ENCODE measurements around the gene MACC1. TPM values are rescaled to one million over a fixed set of nuclear protein-coding genes. Genes with fewer than 3 reads are reported as not detected.

MACC1 gene
- total RNA-seq, 3 donors from 2014 or later (not counting 1 experiment from before 2014, with no cell fraction given), result 0.09 to 0.45 (median 0.26) TPM

DNA sequence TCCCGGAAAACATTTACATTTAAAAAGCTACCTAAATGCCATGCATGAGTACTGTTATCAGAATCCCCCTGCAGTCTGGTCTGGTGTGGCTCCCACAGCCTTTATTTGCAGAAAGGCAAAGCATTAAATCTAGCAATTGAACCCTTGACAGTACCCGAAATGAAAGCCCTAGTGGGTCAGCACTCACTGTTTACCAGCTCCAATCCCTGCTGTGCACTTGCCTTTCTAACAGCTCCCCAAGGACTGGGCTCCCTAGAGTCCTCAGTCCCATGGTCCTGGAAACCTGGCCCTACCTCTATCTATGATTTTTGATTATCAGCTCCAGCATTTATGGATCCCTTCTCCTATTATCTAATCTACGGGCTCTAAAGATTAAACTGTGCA is 1.9 kb upstream of the MACC1 start:
- ATAC-seq (no peak), DNase-seq (no peak)
- no peaks in the 10 kb centered on the region for H3K9me3 ChIP-seq (ENCODE audit: control insufficient read depth, insufficient read depth, low read length)
- peak overlapping the region in 1 of 2 donors; percentile 57 for H3K27ac Mint-ChIP-seq
- H3K27me3 ChIP-seq (ENCODE audit: control insufficient read depth, insufficient read depth, low read length), result no peaks in the 10 kb centered on the region
- intact Hi-C loops (cut with micrococcal nuclease), result no loop called here
- no peak overlapping the region for H3K4me3 Mint-ChIP-seq
- H3K4me3 ChIP-seq (ENCODE audit: low read length), result no peak overlapping the region
- H3K27me3 Mint-ChIP-seq (ENCODE audit: low read depth in 2 of 2), result no peaks in the 10 kb centered on the region
- 90% methylated on average over 3 of the region's 3 CpGs for WGBS (ENCODE audit: insufficient coverage)
- H3K9me3 Mint-ChIP-seq, result no peaks in the 10 kb centered on the region
- H3K36me3 ChIP-seq (ENCODE audit: control insufficient read depth, insufficient read depth, low read length), result no peaks in the 10 kb centered on the region
- peak overlapping the region; percentile 72 for H3K27ac ChIP-seq (ENCODE audit: low read length)
- no peaks in the 10 kb centered on the region for H3K36me3 Mint-ChIP-seq
- peaks cover 20% of the 10 kb centered on the region for H3K4me1 ChIP-seq (ENCODE audit: control insufficient read depth, insufficient read depth, low read length)
- H3K4me1 Mint-ChIP-seq, result peaks cover 26 to 29% of the 10 kb centered on the region in 2 donors
- TF ChIP-seq, protein P1, sequence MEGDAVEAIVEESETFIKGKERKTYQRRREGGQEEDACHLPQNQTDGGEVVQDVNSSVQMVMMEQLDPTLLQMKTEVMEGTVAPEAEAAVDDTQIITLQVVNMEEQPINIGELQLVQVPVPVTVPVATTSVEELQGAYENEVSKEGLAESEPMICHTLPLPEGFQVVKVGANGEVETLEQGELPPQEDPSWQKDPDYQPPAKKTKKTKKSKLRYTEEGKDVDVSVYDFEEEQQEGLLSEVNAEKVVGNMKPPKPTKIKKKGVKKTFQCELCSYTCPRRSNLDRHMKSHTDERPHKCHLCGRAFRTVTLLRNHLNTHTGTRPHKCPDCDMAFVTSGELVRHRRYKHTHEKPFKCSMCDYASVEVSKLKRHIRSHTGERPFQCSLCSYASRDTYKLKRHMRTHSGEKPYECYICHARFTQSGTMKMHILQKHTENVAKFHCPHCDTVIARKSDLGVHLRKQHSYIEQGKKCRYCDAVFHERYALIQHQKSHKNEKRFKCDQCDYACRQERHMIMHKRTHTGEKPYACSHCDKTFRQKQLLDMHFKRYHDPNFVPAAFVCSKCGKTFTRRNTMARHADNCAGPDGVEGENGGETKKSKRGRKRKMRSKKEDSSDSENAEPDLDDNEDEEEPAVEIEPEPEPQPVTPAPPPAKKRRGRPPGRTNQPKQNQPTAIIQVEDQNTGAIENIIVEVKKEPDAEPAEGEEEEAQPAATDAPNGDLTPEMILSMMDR (IDR thresholded peaks at IDR 0.05), result no peak

DNA sequence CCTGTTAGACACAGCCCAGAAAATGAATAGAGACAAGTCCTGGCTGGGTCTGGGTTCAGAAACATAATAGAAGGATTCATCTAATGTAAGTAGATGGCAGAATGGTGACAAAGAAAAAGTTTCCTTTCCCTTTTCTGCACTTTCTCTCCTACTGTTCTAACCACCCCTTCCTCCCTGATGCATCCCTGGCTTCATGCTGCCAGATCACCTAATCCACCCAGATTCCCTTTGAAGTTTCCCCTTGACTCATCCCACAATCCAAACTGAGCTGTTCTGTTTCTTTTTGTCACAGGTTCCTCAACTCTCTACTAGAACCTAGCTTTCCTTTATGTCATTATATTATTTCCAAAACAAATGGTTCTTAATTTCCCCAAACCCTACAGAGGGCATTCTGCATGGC is 1.1 kb upstream of the MACC1 start:
- Mint-ChIP-seq H3K27ac (no peak overlapping the region), H3K36me3 (no peaks in the 10 kb centered on the region), H3K27me3 (ENCODE audit: low read depth in 2 of 2) (no peaks in the 10 kb centered on the region), H3K4me3 (no peak overlapping the region), H3K9me3 (no peaks in the 10 kb centered on the region), H3K4me1 (peaks cover 26% of the 10 kb centered on the region in 2 donors)
- no peaks in the 10 kb centered on the region for H3K27me3 ChIP-seq (ENCODE audit: control insufficient read depth, insufficient read depth, low read length)
- no peaks in the 10 kb centered on the region for H3K36me3 ChIP-seq (ENCODE audit: control insufficient read depth, insufficient read depth, low read length)
- ATAC-seq (no peak), DNase-seq (no peak)
- H3K27ac ChIP-seq (ENCODE audit: low read length), result no peak overlapping the region
- H3K4me1 ChIP-seq (ENCODE audit: control insufficient read depth, insufficient read depth, low read length), result peaks cover 20% of the 10 kb centered on the region
- TF ChIP-seq, protein P1 (IDR thresholded peaks at IDR 0.05), result no peak
- intact Hi-C loops (cut with micrococcal nuclease), result no loop called here
- H3K9me3 ChIP-seq (ENCODE audit: control insufficient read depth, insufficient read depth, low read length), result no peaks in the 10 kb centered on the region
- H3K4me3 ChIP-seq (ENCODE audit: low read length), result no peak overlapping the region

DNA sequence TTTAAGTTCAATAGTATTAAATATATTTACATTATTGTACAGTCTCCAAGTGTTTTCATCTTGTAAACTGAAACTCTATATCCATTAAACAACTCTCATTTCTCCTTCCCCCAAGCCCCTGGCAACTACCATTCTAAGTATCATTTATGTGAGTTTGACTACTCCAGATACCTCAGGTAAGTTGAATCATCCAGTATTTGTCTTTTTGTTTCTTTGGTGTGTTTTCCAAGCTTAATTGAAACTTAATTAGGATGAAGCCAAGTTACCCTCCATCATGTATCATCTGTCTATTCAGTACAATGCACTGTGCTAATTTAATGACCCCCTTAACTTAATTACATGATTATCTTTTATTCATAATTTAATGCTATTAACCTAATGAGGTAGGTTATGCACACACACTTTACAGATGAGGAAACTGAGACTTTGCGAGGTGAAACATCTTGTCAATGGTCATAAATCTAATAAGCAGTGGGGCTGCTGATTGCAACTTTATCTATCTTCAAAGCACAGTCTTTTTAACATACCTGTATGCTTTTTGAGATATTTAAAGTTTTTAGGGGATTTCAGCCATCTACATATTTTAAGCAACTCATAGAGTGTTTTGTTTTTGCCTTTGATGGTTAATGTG is 663 bp downstream of the MACC1 start:
- DNase-seq (no peak), ATAC-seq (no peak)
- WGBS (ENCODE audit: insufficient coverage), result 25% methylated on average over 1 of the region's 1 CpG
- Mint-ChIP-seq H3K4me1 (peaks cover 26% of the 10 kb centered on the region in 2 donors), H3K27me3 (ENCODE audit: low read depth in 2 of 2) (no peaks in the 10 kb centered on the region), H3K27ac (no peak overlapping the region), H3K36me3 (no peaks in the 10 kb centered on the region), H3K9me3 (no peaks in the 10 kb centered on the region), H3K4me3 (no peak overlapping the region)
- TF ChIP-seq, protein P1 (IDR thresholded peaks at IDR 0.05), result no peak
- Histone ChIP-seq H3K9me3 (ENCODE audit: control insufficient read depth, insufficient read depth, low read length) (no peaks in the 10 kb centered on the region), H3K27ac (ENCODE audit: low read length) (no peak overlapping the region), H3K4me1 (ENCODE audit: control insufficient read depth, insufficient read depth, low read length) (peaks cover 20% of the 10 kb centered on the region), H3K27me3 (ENCODE audit: control insufficient read depth, insufficient read depth, low read length) (no peaks in the 10 kb centered on the region), H3K4me3 (ENCODE audit: low read length) (peak overlapping the region; percentile 29), H3K36me3 (ENCODE audit: control insufficient read depth, insufficient read depth, low read length) (no peaks in the 10 kb centered on the region)
- intact Hi-C loops (cut with micrococcal nuclease), result no loop called here
